ENCODE results near the gene DIO3.

The DIO3 gene

DNA sequence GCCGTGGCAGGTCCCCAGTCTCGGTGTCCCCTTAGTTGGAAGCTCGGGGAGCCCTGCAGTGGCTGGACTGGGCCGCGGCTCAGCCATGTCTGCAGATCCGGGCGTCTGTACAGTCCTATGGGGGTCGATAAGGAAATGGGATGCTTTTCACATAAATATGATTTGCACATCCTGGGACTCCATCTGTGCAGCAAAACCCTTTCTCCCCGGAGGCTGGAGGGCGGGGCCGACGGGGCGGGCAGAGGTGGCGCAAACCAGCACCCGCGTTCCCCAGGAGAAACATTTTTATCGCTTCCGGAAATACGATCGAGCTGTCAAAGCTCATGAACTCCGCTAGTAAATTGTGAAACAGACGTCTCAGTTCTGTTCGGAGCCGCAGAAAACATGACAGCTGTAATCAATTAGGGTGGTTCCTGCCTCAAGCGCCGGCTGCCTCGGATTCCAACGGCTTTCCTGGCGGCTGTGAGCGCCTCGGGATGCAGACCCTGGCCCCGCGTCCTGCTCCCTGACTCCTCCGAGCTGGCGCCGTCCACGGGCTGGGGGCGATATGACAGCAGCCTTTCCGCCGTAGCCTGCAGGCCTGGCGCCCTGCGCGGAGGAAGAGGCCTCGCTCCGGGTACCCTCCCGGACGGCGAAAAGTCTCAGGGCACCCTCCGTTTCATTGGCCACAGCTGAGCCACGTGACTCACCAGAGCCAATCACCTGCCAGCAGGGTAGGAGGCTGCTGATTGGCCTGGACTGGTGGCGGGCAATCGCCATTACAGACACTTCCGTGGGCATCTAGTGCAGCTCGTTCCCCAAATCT is 23.0 kb downstream of the DIO3 start:
- no peak for DNase-seq

DNA sequence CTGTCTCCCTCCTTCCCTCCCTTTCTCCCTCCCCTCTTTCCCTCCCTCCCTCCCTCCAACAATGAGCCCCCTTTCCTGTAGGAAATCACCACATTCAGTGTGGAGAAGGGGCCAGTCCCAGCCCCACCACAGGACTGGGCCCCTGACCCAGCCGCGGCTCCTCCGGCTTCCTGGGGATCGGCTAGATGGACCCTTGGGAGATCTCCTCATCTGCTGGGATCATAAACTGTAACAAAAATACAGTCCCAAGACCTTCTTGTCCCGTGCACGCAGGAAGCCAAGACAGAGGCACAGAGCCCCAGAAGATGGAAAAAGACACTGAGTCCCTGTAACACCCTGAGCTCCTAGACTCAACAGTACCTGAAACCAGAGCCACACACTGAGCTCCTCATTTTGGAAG is 23.9 kb downstream of the DIO3 start:
- DNase-seq: no peak

- DNase-seq: no peak
These were observed 25.5 kb downstream of the DIO3 start for GRCh38 chr14:101586531-101587430.

DNA sequence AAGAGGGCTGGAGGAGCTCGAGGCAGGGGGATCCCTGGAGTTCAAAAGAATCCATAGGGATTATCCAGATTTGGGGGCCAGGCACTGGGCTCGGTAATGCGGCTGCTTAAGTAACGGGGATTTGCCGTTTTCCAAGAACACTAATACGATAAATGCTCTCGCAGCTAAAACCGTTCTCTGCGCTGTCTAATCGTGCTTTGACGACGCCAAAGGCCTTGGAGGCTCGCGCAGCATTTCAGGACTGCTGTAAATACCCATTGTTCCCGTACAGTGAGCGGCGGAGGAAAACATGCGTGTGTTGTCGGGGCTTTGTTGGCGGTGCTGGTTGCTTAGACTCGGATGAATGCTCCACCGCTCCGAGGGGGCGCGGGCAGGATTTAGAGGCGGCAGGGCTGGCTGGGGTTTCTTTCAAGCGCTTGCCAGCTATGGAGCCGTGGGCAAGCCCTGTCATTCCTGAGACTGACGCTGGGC is 26.2 kb downstream of the DIO3 start:
- no peak for DNase-seq

DNA sequence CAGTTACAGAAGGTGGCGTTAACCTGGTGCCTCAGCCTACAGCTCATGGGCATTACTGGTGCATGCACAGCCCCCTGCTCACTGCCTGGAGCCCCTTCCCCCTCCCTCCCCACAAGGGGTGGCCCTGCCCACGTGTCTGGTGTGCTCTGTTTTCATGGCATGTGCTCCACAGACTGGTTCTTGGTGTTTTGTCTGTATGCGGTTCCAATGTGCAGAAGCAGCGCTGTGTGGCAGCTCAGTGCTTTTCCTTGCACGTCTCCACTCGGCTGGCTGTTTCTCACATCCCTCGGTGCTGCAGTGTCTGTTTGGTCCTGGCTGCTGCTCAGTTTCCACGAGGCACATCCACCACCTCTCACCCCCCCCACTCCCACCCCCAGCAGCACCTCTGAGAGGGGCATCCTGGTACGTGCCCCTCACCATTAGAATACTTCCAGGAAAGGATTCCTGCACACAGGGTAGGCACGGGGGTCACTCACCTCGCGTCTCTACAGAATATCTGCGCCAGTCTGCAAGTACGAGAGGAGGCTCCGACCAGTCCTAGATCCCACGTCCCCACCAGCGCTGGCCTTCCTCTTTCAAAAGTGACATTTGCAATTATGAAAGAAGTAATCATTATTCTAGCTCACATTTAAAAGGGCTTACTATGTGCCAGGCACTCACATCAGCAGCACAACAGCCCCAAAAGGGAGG is 27.1 kb downstream of the DIO3 start:
- DNase-seq: no peak

GRCh38 chr14:101588990-101589389 is 27.7 kb downstream of the DIO3 start:
- no peak for DNase-seq

- no peak for DNase-seq
These were observed 28.3 kb downstream of the DIO3 start for GRCh38 chr14:101589486-101590015.

GRCh38 chr14:101590062-101590461 is 28.8 kb downstream of the DIO3 start:
- no peak for DNase-seq

- DNase-seq: no peak
These were observed 29.3 kb downstream of the DIO3 start for GRCh38 chr14:101590616-101591015.

DNA sequence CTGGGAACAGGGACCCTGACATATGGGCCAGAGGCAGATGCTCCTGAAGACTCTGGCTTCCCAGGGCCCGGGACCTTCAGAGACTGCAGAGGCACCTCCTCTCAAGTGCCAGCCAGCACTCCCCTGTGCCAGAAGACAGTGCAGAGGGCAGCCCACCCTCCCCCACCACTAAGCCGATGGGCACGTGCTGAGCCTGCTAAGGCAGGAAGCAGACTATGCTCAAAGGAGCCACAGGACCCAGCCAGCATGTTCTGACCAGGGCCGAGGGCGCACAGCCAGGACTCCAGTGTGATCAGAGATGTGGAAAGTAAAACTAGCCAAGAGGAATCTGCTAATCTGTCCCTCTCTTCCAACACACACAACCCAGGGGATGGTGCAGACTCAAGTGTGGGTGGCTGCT is 29.8 kb downstream of the DIO3 start:
- no peak for DNase-seq

DNA sequence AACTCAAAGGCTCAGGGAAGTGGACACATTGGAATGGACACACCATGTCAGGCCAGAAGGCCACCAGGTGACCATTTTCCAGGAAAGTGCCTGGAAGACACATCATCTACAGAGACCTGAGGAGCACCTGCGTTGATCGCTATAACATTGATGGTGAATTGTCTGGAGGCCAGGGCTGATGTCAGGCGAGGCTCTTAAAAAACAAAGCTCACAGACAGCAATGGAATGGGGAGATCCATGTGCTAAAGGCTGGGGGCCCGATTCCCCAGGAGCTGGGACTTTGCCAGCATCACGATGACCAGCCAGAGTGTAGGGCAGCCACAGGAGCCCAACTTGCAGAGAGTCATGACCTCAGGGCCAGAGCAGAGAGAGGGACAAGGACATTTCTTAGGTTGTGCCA is 30.3 kb downstream of the DIO3 start:
- no peak for DNase-seq

DNA sequence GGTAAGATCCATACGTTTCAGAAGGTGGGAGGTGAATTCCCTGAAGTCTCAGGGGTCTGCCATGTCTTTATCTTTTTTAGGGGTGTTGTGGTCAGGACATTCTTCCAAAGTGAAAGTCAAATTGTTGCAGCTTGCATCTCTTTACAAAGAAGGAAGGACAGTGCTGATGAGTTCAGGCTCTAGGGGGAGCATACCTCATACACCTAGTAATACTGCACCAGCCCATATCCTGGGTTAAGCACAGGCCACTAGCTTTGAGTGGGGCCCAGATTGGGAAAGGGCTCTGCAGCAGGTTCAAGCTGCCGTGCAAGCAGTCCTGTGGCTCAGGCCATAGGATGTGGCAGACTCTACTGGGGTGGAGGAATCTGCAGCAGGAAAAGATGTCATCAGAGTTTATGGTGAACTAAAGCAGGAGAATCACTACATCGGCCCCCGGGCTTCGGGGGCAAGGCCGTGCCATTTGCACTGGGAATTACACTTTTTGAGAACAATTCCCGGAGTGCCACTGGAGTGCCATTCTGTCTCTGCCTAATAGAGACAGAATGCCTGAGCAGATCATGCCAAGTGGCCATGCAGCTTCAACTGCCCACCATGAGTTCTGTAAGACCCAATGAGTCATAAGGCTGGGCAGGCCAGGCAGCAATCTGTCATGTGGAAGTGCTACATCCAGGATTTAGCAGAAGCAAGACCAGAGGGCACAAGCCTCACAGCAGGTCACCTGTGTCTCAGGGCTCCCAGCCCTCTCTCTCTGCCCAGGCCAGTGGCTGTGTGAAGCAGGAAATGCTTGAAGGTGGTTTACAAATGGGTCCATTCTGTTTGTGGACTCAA is 32.3 kb downstream of the DIO3 start:
- DNase-seq: no peak

GRCh38 chr14:101594511-101595148 is 33.3 kb downstream of the DIO3 start:
- DNase-seq: no peak

- DNase-seq: no peak
These were observed 34.1 kb downstream of the DIO3 start for GRCh38 chr14:101595349-101595748.

- DNase-seq: no peak
These were observed 34.8 kb downstream of the DIO3 start for GRCh38 chr14:101595887-101596721.

DNA sequence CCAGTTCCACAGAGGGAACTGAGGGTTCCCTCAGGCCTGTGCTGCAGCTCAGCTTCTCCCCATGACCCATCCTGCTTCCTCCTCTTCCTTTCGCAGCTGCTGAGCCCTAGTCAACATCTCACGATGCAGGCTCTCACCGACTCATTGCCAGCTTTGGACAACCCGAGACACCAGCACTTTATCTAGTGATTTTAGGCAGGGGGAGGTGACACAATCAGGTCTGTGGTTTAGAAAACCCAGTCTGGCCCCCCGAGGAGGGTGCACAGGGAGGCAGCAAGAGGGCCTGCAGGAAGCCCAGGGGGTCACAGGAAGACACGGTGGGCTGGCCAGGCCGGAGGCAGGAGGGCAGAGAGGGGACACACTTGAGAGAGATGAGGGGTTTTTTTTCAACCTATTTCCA is 35.4 kb downstream of the DIO3 start:
- no peak for DNase-seq

DNA sequence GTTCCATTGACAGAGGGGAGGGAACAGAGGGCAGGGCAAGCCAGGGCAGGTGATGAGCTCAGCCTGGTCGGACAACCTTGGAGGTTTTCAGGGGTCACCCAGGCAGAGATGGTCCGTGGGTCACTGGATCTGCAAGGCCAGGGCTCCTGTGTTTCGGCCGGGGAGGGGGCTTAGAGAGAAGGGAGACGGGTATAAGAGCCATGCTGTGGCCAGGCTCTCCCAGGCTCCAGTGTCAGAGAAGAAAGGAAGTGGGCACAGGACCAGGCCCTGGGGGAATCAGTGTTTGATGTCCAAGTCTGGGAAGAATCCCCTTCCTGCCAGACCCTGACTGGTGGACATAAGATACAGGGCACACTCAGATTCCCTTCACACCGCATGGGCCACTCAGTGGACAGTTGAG is 36.9 kb downstream of the DIO3 start:
- no peak for DNase-seq

- no peak for DNase-seq
These were observed 37.4 kb downstream of the DIO3 start for GRCh38 chr14:101598571-101599233.

- DNase-seq: no peak
These were observed 38.1 kb downstream of the DIO3 start for GRCh38 chr14:101599234-101599885.
